Activated CD4-positive, alpha-beta T cell treated with anti-CD3 and anti-CD28 coated beads for 36 hours (primary cell): Measurements from ENCODE around the gene GAL3ST3. TPM values are rescaled to one million over a fixed set of nuclear protein-coding genes. Genes with fewer than 3 reads are reported as not detected.

Experiments used
- ATAC-seq: fragments of 200-7000 bp; cut with Tn5 transposase; one replicate; pipeline ENCODE4 v1.10.0; 2021; ENCODE audit warnings: mild to moderate bottlenecking, moderate library complexity
- CTCF ChIA-PET: fragments of 350-600 bp; sonication (Branson Sonifier 250); formaldehyde crosslinking; loops from one replicate; lab custom pipeline; 2021; ENCODE audit warnings: antibody characterized with exemption; lab: Charles Lee
- POLR2A ChIA-PET: fragments of 350-600 bp; sonication (Branson Sonifier 250); formaldehyde crosslinking; loops from one replicate; lab custom pipeline; 2021; ENCODE audit warnings: antibody characterized with exemption, inconsistent platforms; lab: Charles Lee
- DNase-seq: peaks from one replicate; pipeline ENCODE4 v3.0.0-alpha.2; 2020
- H3K27ac Mint-ChIP-seq: one replicate; pipeline ENCODE4 v1.8.0; 2021; ENCODE audit warnings: mixed read lengths
- H3K27me3 Mint-ChIP-seq: one replicate; pipeline ENCODE4 v1.8.0; 2021; ENCODE audit warnings: mixed read lengths
- H3K36me3 Mint-ChIP-seq: one replicate; pipeline ENCODE4 v1.8.0; 2021; ENCODE audit warnings: low read depth, mixed read lengths
- H3K4me1 Mint-ChIP-seq: one replicate; pipeline ENCODE4 v1.8.0; 2021; ENCODE audit warnings: mixed read lengths
- H3K4me3 Mint-ChIP-seq: one replicate; pipeline ENCODE4 v1.8.0; 2021; ENCODE audit warnings: mild to moderate bottlenecking, moderate library complexity, mixed read lengths
- H3K9me3 Mint-ChIP-seq: one replicate; pipeline ENCODE4 v1.8.0; 2021; ENCODE audit warnings: low read depth, mixed read lengths
- intact Hi-C, 2 experiments: fragments of 100-400 bp; cut with DNase I in 1 of 2; cut with micrococcal nuclease in 1 of 2; formaldehyde crosslinking; loops; one replicate each; pipeline versions ENCODE4 v1.14.2 to v1.15.1; 2022 to 2024; cut with DNase I, micrococcal nuclease
- total RNA-seq, 2 experiments: library from RNA; stranded (reverse); gene quantifications; one replicate each; pipeline ENCODE4 v1.2.3, GENCODE V29; 2021

The GAL3ST3 gene
- total RNA-seq, 2 experiments from 2014 or later, result 0.51 to 0.69 TPM

GRCh38 chr11:66069715-66070603, 21.0 kb upstream of the GAL3ST3 start, which contains the start of gene PACS1:
Gene PACS1, plus strand, starts transcription at chr11:66070272. Its CDS starts 215 bp downstream, at chr11:66070487.
- POLR2A ChIA-PET, result interaction anchor here (0.6 to 1.6 kb wide), 7 partner anchors 10 to 566 kb away, joined by 3 to 7 read pairs (median 4); partner anchors contain the start of gene SF3B2
- peaks cover 66% of the 10 kb centered on the region for H3K4me1 Mint-ChIP-seq
- H3K27me3 Mint-ChIP-seq, result no peaks in the 10 kb centered on the region
- ATAC-seq (peak; percentile 48), DNase-seq (peak; percentile 83)
- CTCF ChIA-PET, result interaction anchor here (0.7 to 4.8 kb wide), 20 partner anchors 9 to 290 kb away, joined by 3 to 63 read pairs (median 9); partner anchors contain the start of gene SF3B2
- H3K4me3 Mint-ChIP-seq, result peak within 1 kb of the TSS; percentile 98
- H3K9me3 Mint-ChIP-seq, result no peaks in the 10 kb centered on the region
- H3K36me3 Mint-ChIP-seq, result peaks cover 68% of the 10 kb centered on the region
- intact Hi-C loops, result loop anchor here (1.0 to 5.0 kb wide), 5 partner anchors 17 to 277 kb away; partner anchors contain the start of genes SF3B2 (in 2 of the 2), B4GAT1 (in 1 of the 2) and BRMS1 (in 1 of the 2)
- H3K27ac Mint-ChIP-seq, result peak within 1 kb of the TSS; percentile 99

- peak overlapping the region; percentile 79 for H3K4me3 Mint-ChIP-seq
- H3K36me3 Mint-ChIP-seq, result peaks cover 71% of the 10 kb centered on the region
- H3K9me3 Mint-ChIP-seq, result no peaks in the 10 kb centered on the region
- peak; percentile 50 for ATAC-seq
- H3K4me1 Mint-ChIP-seq, result peaks cover 65% of the 10 kb centered on the region
- H3K27me3 Mint-ChIP-seq, result no peaks in the 10 kb centered on the region
- POLR2A ChIA-PET, result interaction anchor here (0.6 to 1.6 kb wide), 4 partner anchors 10 to 145 kb away, joined by 3 to 7 read pairs (median 4); partner anchors contain the start of gene SF3B2
- CTCF ChIA-PET, result interaction anchor here (0.6 to 4.8 kb wide), 24 partner anchors 10 to 1264 kb away, joined by 3 to 63 read pairs (median 8); partner anchors contain the start of gene SF3B2
- peak overlapping the region; percentile 99 for H3K27ac Mint-ChIP-seq
- intact Hi-C loops, result loop anchor here (1.0 to 2.0 kb wide), 4 partner anchors 16 to 66 kb away; partner anchors contain the start of gene SF3B2 (in 1 of the 2)
- peak; percentile 68 for DNase-seq
Measured at GRCh38 chr11:66068923-66069714, 20.2 kb upstream of the GAL3ST3 start.

- Mint-ChIP-seq H3K27me3 (no peaks in the 10 kb centered on the region), H3K36me3 (peaks cover 76% of the 10 kb centered on the region)
Measured at GRCh38 chr11:66068154-66068821, 19.3 kb upstream of the GAL3ST3 start.

GRCh38 chr11:66067640-66068039, 18.7 kb upstream of the GAL3ST3 start:
- ChIA-PET CTCF (interaction anchor here (0.6 to 4.8 kb wide), 27 partner anchors 8 to 1242 kb away, joined by 3 to 63 read pairs (median 5); partner anchors contain the start of genes CCDC85B, RIN1 and SF3B2), POLR2A (interaction anchor here (0.6 kb wide), 1 partner anchor 13 kb away, joined by 3 read pairs; no protein-coding TSS in a partner anchor)
- no peak for DNase-seq
- intact Hi-C loops, result loop anchor here (1.0 to 2.0 kb wide), 4 partner anchors 15 to 67 kb away; partner anchors contain the start of gene SF3B2 (in 1 of the 2)
- ATAC-seq, result no peak
- Mint-ChIP-seq H3K4me1 (peaks cover 59% of the 10 kb centered on the region), H3K36me3 (peaks cover 78% of the 10 kb centered on the region), H3K9me3 (no peaks in the 10 kb centered on the region), H3K27ac (peak overlapping the region; percentile 99), H3K4me3 (no peak overlapping the region), H3K27me3 (no peaks in the 10 kb centered on the region)

More at GRCh38 chr11:66068154-66068821, 19.3 kb upstream of the GAL3ST3 start:
- peaks cover 61% of the 10 kb centered on the region for H3K4me1 Mint-ChIP-seq
- H3K4me3 Mint-ChIP-seq, result peak overlapping the region; percentile 79
- intact Hi-C loops, result loop anchor here (1.0 to 2.0 kb wide), 4 partner anchors 15 to 67 kb away; partner anchors contain the start of gene SF3B2 (in 1 of the 2)
- CTCF ChIA-PET, result interaction anchor here (0.6 to 4.8 kb wide), 34 partner anchors 9 to 1265 kb away, joined by 3 to 63 read pairs (median 4); partner anchors contain the start of genes CCDC85B, RIN1 and SF3B2
- ATAC-seq, result peak; percentile 24
- peak; percentile 85 for DNase-seq
- POLR2A ChIA-PET, result interaction anchor here (0.6 to 1.5 kb wide), 2 partner anchors 9 to 13 kb away, joined by 3 to 4 read pairs; no protein-coding TSS in a partner anchor
- no peaks in the 10 kb centered on the region for H3K9me3 Mint-ChIP-seq
- peak overlapping the region; percentile 99 for H3K27ac Mint-ChIP-seq

- ATAC-seq (no peak), DNase-seq (no peak)
- H3K27ac Mint-ChIP-seq, result peak overlapping the region; percentile 72
- H3K4me3 Mint-ChIP-seq, result no peak overlapping the region
- H3K27me3 Mint-ChIP-seq, result no peaks in the 10 kb centered on the region
- H3K4me1 Mint-ChIP-seq, result peaks cover 52% of the 10 kb centered on the region
- no peaks in the 10 kb centered on the region for H3K9me3 Mint-ChIP-seq
- POLR2A ChIA-PET, result no interaction called here
- intact Hi-C loops, result no loop called here
- CTCF ChIA-PET, result interaction anchor here (1.2 to 4.8 kb wide), 9 partner anchors 8 to 174 kb away, joined by 3 to 63 read pairs (median 13); partner anchors contain the start of gene SF3B2
- peaks cover 74% of the 10 kb centered on the region for H3K36me3 Mint-ChIP-seq
Measured at GRCh38 chr11:66066751-66067150, 17.8 kb upstream of the GAL3ST3 start.

- peak overlapping the region; percentile 43 for H3K27ac Mint-ChIP-seq
- DNase-seq (no peak), ATAC-seq (no peak)
- H3K4me3 Mint-ChIP-seq, result no peak overlapping the region
- H3K4me1 Mint-ChIP-seq, result peaks cover 70% of the 10 kb centered on the region
- POLR2A ChIA-PET, result no interaction called here
- no peaks in the 10 kb centered on the region for H3K27me3 Mint-ChIP-seq
- intact Hi-C loops, result no loop called here
- peaks cover 88% of the 10 kb centered on the region for H3K36me3 Mint-ChIP-seq
- CTCF ChIA-PET, result interaction anchor here (0.8 to 0.9 kb wide), 2 partner anchors 10 to 19 kb away, joined by 3 read pairs; no protein-coding TSS in a partner anchor
- H3K9me3 Mint-ChIP-seq, result no peaks in the 10 kb centered on the region
Measured at GRCh38 chr11:66064571-66064970, 15.6 kb upstream of the GAL3ST3 start.

GRCh38 chr11:66063900-66064299, 14.9 kb upstream of the GAL3ST3 start:
- ChIA-PET CTCF (interaction anchor here (0.6 to 0.9 kb wide), 3 partner anchors 9 to 18 kb away, joined by 3 read pairs; no protein-coding TSS in a partner anchor), POLR2A (no interaction called here)
- Mint-ChIP-seq H3K27ac (peak overlapping the region; percentile 42), H3K36me3 (peaks cover 89% of the 10 kb centered on the region), H3K9me3 (no peaks in the 10 kb centered on the region), H3K27me3 (no peaks in the 10 kb centered on the region), H3K4me3 (no peak overlapping the region), H3K4me1 (peaks cover 68% of the 10 kb centered on the region)
- ATAC-seq (no peak), DNase-seq (no peak)
- intact Hi-C loops, result no loop called here

- no peak overlapping the region for H3K27ac Mint-ChIP-seq
- DNase-seq (no peak), ATAC-seq (no peak)
- H3K36me3 Mint-ChIP-seq, result peaks cover 86% of the 10 kb centered on the region
- H3K27me3 Mint-ChIP-seq, result no peaks in the 10 kb centered on the region
- H3K4me1 Mint-ChIP-seq, result peaks cover 58% of the 10 kb centered on the region
- CTCF ChIA-PET, result interaction anchor here (0.6 to 1.3 kb wide), 3 partner anchors 9 to 219 kb away, joined by 3 to 5 read pairs (median 3); partner anchors contain the start of gene SF3B2
- H3K9me3 Mint-ChIP-seq, result no peaks in the 10 kb centered on the region
- intact Hi-C loops, result no loop called here
- POLR2A ChIA-PET, result no interaction called here
- no peak overlapping the region for H3K4me3 Mint-ChIP-seq
Measured at GRCh38 chr11:66062408-66062807, 13.4 kb upstream of the GAL3ST3 start.

GRCh38 chr11:66061268-66061667, 12.3 kb upstream of the GAL3ST3 start:
- intact Hi-C loops, result no loop called here
- Mint-ChIP-seq H3K9me3 (no peaks in the 10 kb centered on the region), H3K27ac (peak overlapping the region; percentile 90), H3K36me3 (peaks cover 84% of the 10 kb centered on the region), H3K4me1 (peaks cover 47% of the 10 kb centered on the region), H3K4me3 (no peak overlapping the region), H3K27me3 (no peaks in the 10 kb centered on the region)
- CTCF ChIA-PET, result interaction anchor here (0.6 to 1.0 kb wide), 5 partner anchors 173 to 836 kb away, joined by 3 to 4 read pairs (median 3); partner anchors contain the start of gene FIBP
- ATAC-seq, result peak; percentile 69
- DNase-seq, result no peak
- POLR2A ChIA-PET, result no interaction called here
